ENCODE data around the gene BCL6. TPM values are rescaled to one million over a fixed set of nuclear protein-coding genes. Genes with fewer than 3 reads are reported as not detected.

BCL6 gene
- total RNA-seq, 4 donors from 2014 or later, result 6.6 to 188 (median 51.0) TPM

- H3K27ac ChIP-seq, result no peak overlapping the region
- no peaks in the 10 kb centered on the region for H3K4me1 ChIP-seq
- no peaks in the 10 kb centered on the region for H3K36me3 ChIP-seq
- H3K4me3 ChIP-seq, result no peak overlapping the region
- TF ChIP-seq POLR2A (IDR thresholded peaks at IDR 0.05), result no peak
- no peak for TF ChIP-seq CTCF (IDR thresholded peaks at IDR 0.05)
- H3K27me3 ChIP-seq, result no peaks in the 10 kb centered on the region
- no peak for DNase-seq
- H3K9me3 ChIP-seq, result no peaks in the 10 kb centered on the region
- intact Hi-C loops (cut with DNase I; ENCODE audit: low total_unique reads), result no loop called here
These were observed 17.5 kb upstream of the BCL6 start for GRCh38 chr3:187762792-187763191.

DNA sequence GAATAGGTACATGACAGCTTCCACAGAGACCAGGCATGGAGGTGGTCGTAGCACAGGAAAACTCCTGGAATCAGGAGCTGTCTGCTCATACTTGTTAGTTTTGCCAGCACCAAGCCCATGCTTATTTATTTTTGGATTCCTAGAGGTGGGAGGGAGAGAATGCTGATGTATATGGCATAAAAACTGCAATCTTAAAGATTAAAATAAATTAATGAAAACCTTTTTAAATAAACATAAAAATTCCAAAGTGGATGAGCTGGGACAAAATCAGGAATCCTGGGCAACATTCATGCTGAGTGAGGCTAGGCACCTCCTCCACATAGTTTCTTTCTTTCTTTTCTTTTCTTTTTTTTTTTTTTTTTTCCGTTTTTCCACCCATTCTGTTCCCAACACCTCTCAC, 14.3 kb upstream of the BCL6 start:
- H3K4me3 ChIP-seq, result no peak overlapping the region
- DNase-seq, result no peak
- intact Hi-C loops (cut with DNase I; ENCODE audit: low total_unique reads), result no loop called here
- H3K4me1 ChIP-seq, result no peaks in the 10 kb centered on the region
- H3K9me3 ChIP-seq, result no peaks in the 10 kb centered on the region
- no peaks in the 10 kb centered on the region for H3K27me3 ChIP-seq
- H3K27ac ChIP-seq, result no peak overlapping the region
- no peaks in the 10 kb centered on the region for H3K36me3 ChIP-seq
- TF ChIP-seq POLR2A (IDR thresholded peaks at IDR 0.05), result no peak
- no peak for TF ChIP-seq CTCF (IDR thresholded peaks at IDR 0.05)

DNA sequence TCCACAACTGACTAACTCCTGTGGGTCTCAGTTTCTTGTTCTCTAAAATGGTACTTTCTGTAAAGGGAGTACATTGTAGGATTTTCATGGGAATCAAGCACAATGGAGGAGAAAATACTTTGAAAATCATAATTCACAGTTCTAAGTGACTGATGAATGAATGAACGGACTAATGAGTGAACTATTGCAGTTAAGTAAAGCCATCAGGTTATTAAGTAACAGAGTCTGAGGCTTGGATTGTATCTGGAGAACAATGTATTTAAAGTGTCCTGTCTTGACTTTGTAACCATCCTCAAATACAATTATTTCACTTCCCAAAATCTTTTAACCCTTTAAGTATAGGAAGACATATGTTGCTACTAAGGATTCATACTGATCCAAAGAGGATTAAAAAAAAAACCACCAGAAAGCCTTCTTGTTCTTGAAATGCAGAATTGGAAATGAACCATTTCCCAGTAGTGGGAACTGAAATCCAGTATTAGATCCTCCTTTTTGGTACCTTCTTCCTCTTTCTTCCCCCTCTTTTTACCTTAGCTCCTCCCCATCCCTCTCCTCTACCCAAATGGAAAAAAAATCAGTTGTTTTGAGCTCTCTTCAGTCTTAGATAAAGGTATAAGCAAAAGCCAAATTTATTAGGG, 13.2 kb upstream of the BCL6 start:
- Histone ChIP-seq H3K27me3 (no peaks in the 10 kb centered on the region), H3K27ac (no peak overlapping the region), H3K4me1 (no peaks in the 10 kb centered on the region), H3K9me3 (no peaks in the 10 kb centered on the region), H3K4me3 (no peak overlapping the region), H3K36me3 (no peaks in the 10 kb centered on the region)
- DNase-seq, result no peak
- no peak for TF ChIP-seq CTCF (IDR thresholded peaks at IDR 0.05)
- TF ChIP-seq POLR2A (IDR thresholded peaks at IDR 0.05), result no peak
- intact Hi-C loops (cut with DNase I; ENCODE audit: low total_unique reads), result no loop called here

- intact Hi-C loops (cut with DNase I; ENCODE audit: low total_unique reads), result no loop called here
These were observed 8.2 kb upstream of the BCL6 start for GRCh38 chr3:187753516-187753915.

More at GRCh38 chr3:187753516-187753915, 8.2 kb upstream of the BCL6 start:
- TF ChIP-seq POLR2A (IDR thresholded peaks at IDR 0.05) (no peak), CTCF (IDR thresholded peaks at IDR 0.05) (no peak)
- H3K36me3 ChIP-seq, result no peaks in the 10 kb centered on the region
- H3K4me3 ChIP-seq, result no peak overlapping the region
- H3K27me3 ChIP-seq, result no peaks in the 10 kb centered on the region
- H3K9me3 ChIP-seq, result no peaks in the 10 kb centered on the region
- DNase-seq, result no peak
- no peaks in the 10 kb centered on the region for H3K4me1 ChIP-seq
- H3K27ac ChIP-seq, result no peak overlapping the region

All from uterus (tissue), 4 donors.